Placental pericyte (primary cell): ENCODE measurements around the gene SPAG6. TPM values are rescaled to one million over a fixed set of nuclear protein-coding genes. Genes with fewer than 3 reads are reported as not detected.

Experiments used
- small RNA-seq: library from RNA; depleted of rRNA; stranded (forward); fragments of <200 nt; gene quantifications from one replicate; pipeline ENCODE3, GENCODE V24; 2012; ENCODE audit warnings: low replicate concordance
- total RNA-seq: library from RNA; depleted of rRNA; stranded (reverse); fragments of >200 nt; gene quantifications from 2 replicates; pipeline ENCODE4 v1.2.3, GENCODE V29; 2012

Gene SPAG6
- total RNA-seq = not detected in 2 replicates

GRCh38 chr10:22345301-22346095, at the start of gene SPAG6:
Gene SPAG6 (plus strand): TSS chr10:22345496. CDS start chr10:22345612, 116 bp downstream.

GRCh38 chr10:22316286-22317075, 28.8 kb upstream of the SPAG6 start, which contains the start of gene COMMD3:
Gene COMMD3 (plus strand): TSS chr10:22316388. CDS start chr10:22316418, 30 bp downstream.

GRCh38 chr10:22320591-22321155, 24.6 kb upstream of the SPAG6 start, which contains the start of gene BMI1:
Gene BMI1 (plus strand): TSS chr10:22321099. CDS start chr10:22326450, 5,351 bp downstream.

Small RNA genes lying within 50 kb of the gene (small RNA-seq; reads per million reads assigned to genes)
- gene AL158211.3 = not detected

Other genes starting within 250 kb of the SPAG6 start
- not detected in 2 replicates for gene EBLN1, start 127.5 kb upstream of the SPAG6 start, total RNA-seq
- gene COMMD3, start 29.1 kb upstream of the SPAG6 start, total RNA-seq = 27.1 and 30.4 TPM in 2 replicates
- 22.3 and 29.9 TPM in 2 replicates for gene BMI1, start 24.4 kb upstream of the SPAG6 start, total RNA-seq